ENCODE measurements around the gene TUBB4A. TPM values are rescaled to one million over a fixed set of nuclear protein-coding genes. Genes with fewer than 3 reads are reported as not detected.
A peak's percentile ranks its signal among the peaks of the same experiment; 100 is the strongest.

Gene TUBB4A
- total and polyA plus RNA-seq, 9 of the 15 experiments (the other 6 are each of a cell fraction or from before 2014, with no cell fraction given) = 0.14 to 7.0 (median 0.75) TPM

GRCh38 chr19:6460099-6460884 lies 41.8 kb downstream of the TUBB4A start (continued):
- TF ChIP-seq BDP1 (IDR thresholded peaks at IDR 0.05; ENCODE audit: insufficient read depth, insufficient read length) (no peak), ZNF76 (CRISPR knock-in tag; IDR thresholded peaks at IDR 0.05; ENCODE audit: borderline replicate concordance) (no peak), NRF1 (conservative IDR thresholded peaks at IDR 0.05 in 1 of 2, IDR thresholded peaks at IDR 0.05 in 1 of 2) (peak; percentile 63 to 69), ZNF143 (CRISPR knock-in tag; IDR thresholded peaks at IDR 0.05) (no peak), ETV5 (CRISPR knock-in tag; IDR thresholded peaks at IDR 0.05; ENCODE audit: low read depth) (peak; percentile 20; the same call in 1 of the 2 replicates), ELF1 (tag; IDR thresholded peaks at IDR 0.05) (no peak; the same call in 1 of the 2 replicates), STAT5B (CRISPR knock-in tag; IDR thresholded peaks at IDR 0.05) (no peak), NR0B1 (IDR thresholded peaks at IDR 0.05; ENCODE audit: partially characterized antibody) (no peak), SRF (CRISPR knock-in tag; IDR thresholded peaks at IDR 0.05) (no peak), FUS (optimal IDR thresholded peaks at IDR 0.05; ENCODE audit: low read depth, low read length) (no peak), GTF2F1 (IDR thresholded peaks at IDR 0.05; ENCODE audit: low read depth, low read length) (no peak), ZFP91 (CRISPR knock-in tag; IDR thresholded peaks at IDR 0.05) (peak; percentile 90), ZNF165 (CRISPR knock-in tag; IDR thresholded peaks at IDR 0.05; ENCODE audit: borderline replicate concordance) (no peak), SNIP1 (IDR thresholded peaks at IDR 0.05; ENCODE audit: low read depth) (no peak), MTA1 (IDR thresholded peaks at IDR 0.05; ENCODE audit: borderline replicate concordance) (peak; percentile 76), RNF2 (IDR thresholded peaks at IDR 0.05) (0 out of 2 replicates have a peak, but pooled peaks have one; percentile 10), ZBTB43 (CRISPR knock-in tag; IDR thresholded peaks at IDR 0.05) (no peak), ZNF695 (CRISPR knock-in tag; IDR thresholded peaks at IDR 0.05) (no peak), BACH1 (tag; IDR thresholded peaks at IDR 0.05) (no peak), KLF1 (tag; IDR thresholded peaks at IDR 0.05) (no peak), ZNF668 (CRISPR knock-in tag; IDR thresholded peaks at IDR 0.05) (no peak), NFATC3 (IDR thresholded peaks at IDR 0.05) (no peak), ZNF280B (CRISPR knock-in tag; IDR thresholded peaks at IDR 0.05) (no peak), ZNF507 (tag; conservative IDR thresholded peaks at IDR 0.05) (no peak), KLF16 (IDR thresholded peaks at IDR 0.05) (no peak)
